Testis (tissue), 5 donors: ENCODE results near the gene DDN. TPM values are rescaled to one million over a fixed set of nuclear protein-coding genes. Genes with fewer than 3 reads are reported as not detected.

Experiments
- DNase-seq: peaks from one replicate; pipeline ENCODE4 v3.0.0-alpha.2; 2019
- H3K27ac ChIP-seq, 2 donors: fragments of 200-600 bp; sonication (generic); one replicate each; pipeline ENCODE4 v1.5.1; 2019
- H3K27me3 ChIP-seq: fragments of 200-600 bp; sonication (generic); one replicate; pipeline ENCODE4 v1.5.1; 2019
- H3K36me3 ChIP-seq: fragments of 200-600 bp; sonication (generic); one replicate; pipeline ENCODE4 v1.5.1; 2017; ENCODE audit warnings: low read depth; ENCODE audit errors: missing control alignments
- H3K4me1 ChIP-seq: fragments of 200-600 bp; sonication (generic); one replicate; pipeline ENCODE4 v1.5.1; 2019
- H3K4me3 ChIP-seq, 2 donors: fragments of 200-600 bp; sonication (generic); one replicate each; pipeline ENCODE4 v1.5.1; 2017 to 2019
- H3K9me3 ChIP-seq: fragments of 200-600 bp; sonication (generic); one replicate; pipeline ENCODE4 v1.5.1; 2017
- CTCF ChIP-seq, 3 experiments: fragments of 450-650 bp in 2 of 3; fragments of 200-600 bp in 1 of 3; sonication (generic) in 1 of 3; IDR thresholded peaks; one replicate each; pipeline ENCODE4 v1.5.1; 2016 to 2019; ENCODE audit warnings: antibody characterized with exemption in 3 of 3, mild to moderate bottlenecking in 2 of 3, moderate library complexity in 1 of 3
- POLR2A ChIP-seq: fragments of 450-650 bp; IDR thresholded peaks from one replicate; pipeline ENCODE4 v1.6.1; 2017; ENCODE audit warnings: antibody characterized with exemption, mild to moderate bottlenecking, moderate library complexity
- WGBS, 2 donors: methylation state at CpG; one replicate each; pipeline ENCODE4 v1.1.5; 2018; 5-methylcytosine and 5-hydroxymethylcytosine counted together
- intact Hi-C: fragments of 100-400 bp; cut with DNase I; formaldehyde crosslinking; loops from one replicate; pipeline ENCODE4 v1.15.1; 2023; ENCODE audit warnings: low total_unique reads
- long read RNA-seq, 2 donors: transcript quantifications; one replicate each; lab custom pipeline, GENCODE V29; 2026
- polyA plus RNA-seq: library from polyadenylated mRNA; stranded (reverse); fragments of 350-450 nt; fragmentation: Illumina TruSeq; extraction: RNeasy Lipid Tissue Mini Kit (QIAGEN cat#74804); gene quantifications from one replicate; pipeline ENCODE4 v1.2.3, GENCODE V29; 2014; ENCODE audit warnings: low read depth, low replicate concordance; ENCODE audit not compliant: insufficient read depth
- total RNA-seq, 2 donors: library from RNA; depleted of rRNA; stranded (reverse); fragments of >200 nt; gene quantifications; one replicate each; pipeline ENCODE4 v1.2.3, GENCODE V29; 2016

The DDN gene
- total RNA-seq (under 1 TPM; 0.31 to 0.55 TPM), polyA plus RNA-seq (0.96 TPM)
- long read RNA-seq, donor 1 = 0 reads
- long read RNA-seq, donor 2 = 0 reads

GRCh38 chr12:48999371-49000131 is at the start of gene DDN:
TSS of gene DDN (minus strand) at chr12:48999375. CDS start at chr12:48999287, 88 bp downstream.
- H3K9me3 ChIP-seq = no peaks in the 10 kb centered on the region
- H3K27ac ChIP-seq = no peak within 1 kb of the TSS
- TF ChIP-seq POLR2A (no peak), CTCF (IDR thresholded peaks at IDR 0.05) (no peak)
- no peaks in the 10 kb centered on the region for H3K36me3 ChIP-seq
- peaks cover 26% of the 10 kb centered on the region for H3K4me1 ChIP-seq
- peak within 1 kb of the TSS; percentile 21 to 30 for H3K4me3 ChIP-seq
- intact Hi-C loops = no loop called here
- DNase-seq = no peak
- 1 to 4% methylated on average over 12 to 30 of the region's 30 CpGs for WGBS, 2 donors
- no peaks in the 10 kb centered on the region for H3K27me3 ChIP-seq

- intact Hi-C loops = no loop called here
- 91 to 94% methylated on average over 10 of the region's 10 CpGs for WGBS, 2 donors
- Histone ChIP-seq H3K36me3 (no peaks in the 10 kb centered on the region), H3K4me1 (no peaks in the 10 kb centered on the region), H3K4me3 (no peak overlapping the region), H3K27me3 (no peaks in the 10 kb centered on the region), H3K27ac (no peak overlapping the region), H3K9me3 (no peaks in the 10 kb centered on the region)
- TF ChIP-seq POLR2A = no peak
- TF ChIP-seq CTCF (IDR thresholded peaks at IDR 0.05) = no peak
- no peak for DNase-seq
These were observed 49.8 kb upstream of the DDN start for GRCh38 chr12:49048953-49049352.

GRCh38 chr12:49046129-49046895 is 47.1 kb upstream of the DDN start:
- Histone ChIP-seq H3K9me3 (no peaks in the 10 kb centered on the region), H3K4me3 (no peak overlapping the region), H3K4me1 (no peaks in the 10 kb centered on the region), H3K27ac (no peak overlapping the region), H3K27me3 (no peaks in the 10 kb centered on the region), H3K36me3 (no peaks in the 10 kb centered on the region)
- no peak for DNase-seq
- intact Hi-C loops = no loop called here
- 91 to 93% methylated on average over 11 to 12 of the region's 12 CpGs for WGBS, 2 donors
- TF ChIP-seq CTCF (IDR thresholded peaks at IDR 0.05) (no peak), POLR2A (no peak)

GRCh38 chr12:49044660-49045059 is 45.5 kb upstream of the DDN start:
- no peak overlapping the region for H3K4me3 ChIP-seq
- WGBS, 2 donors = 94 to 100% methylated on average over 3 to 12 of the region's 12 CpGs
- no peaks in the 10 kb centered on the region for H3K36me3 ChIP-seq
- no peaks in the 10 kb centered on the region for H3K27me3 ChIP-seq
- no peaks in the 10 kb centered on the region for H3K4me1 ChIP-seq
- DNase-seq = no peak
- H3K27ac ChIP-seq = no peak overlapping the region
- intact Hi-C loops = no loop called here
- no peaks in the 10 kb centered on the region for H3K9me3 ChIP-seq
- no peak for TF ChIP-seq POLR2A
- TF ChIP-seq CTCF (IDR thresholded peaks at IDR 0.05) = no peak
